GM19324 (cell line): Measurements from ENCODE around the gene TMEM164.

ENCODE experiments used
- ATAC-seq: cut with Tn5 transposase; IDR thresholded peaks from one replicate; pipeline ENCODE4 v1.9.1; 2021; ENCODE audit warnings: mild to moderate bottlenecking, moderate library complexity; ENCODE audit not compliant: unreplicated experiment, low FRiP score

Gene TMEM164

DNA sequence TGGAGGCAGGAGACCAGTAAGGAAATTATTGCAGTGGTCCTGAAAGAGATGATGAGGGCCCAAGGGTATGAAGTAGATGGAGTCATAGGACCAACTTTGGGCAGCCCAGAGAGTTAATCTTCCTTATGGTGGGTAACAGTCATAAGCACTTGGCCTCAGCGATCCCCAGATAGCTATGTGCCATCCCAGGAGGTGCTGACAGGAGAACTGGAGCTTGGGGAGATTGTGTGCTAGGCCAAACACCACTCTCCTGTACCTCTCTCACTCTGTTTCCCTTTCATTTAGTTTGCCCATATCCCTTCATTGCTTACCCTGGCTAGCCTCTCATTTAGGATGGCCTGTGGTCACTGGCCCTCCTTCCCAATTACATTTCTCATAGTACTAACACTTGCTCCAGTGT, 60.0 kb downstream of the TMEM164 start:
- no peak for ATAC-seq

DNA sequence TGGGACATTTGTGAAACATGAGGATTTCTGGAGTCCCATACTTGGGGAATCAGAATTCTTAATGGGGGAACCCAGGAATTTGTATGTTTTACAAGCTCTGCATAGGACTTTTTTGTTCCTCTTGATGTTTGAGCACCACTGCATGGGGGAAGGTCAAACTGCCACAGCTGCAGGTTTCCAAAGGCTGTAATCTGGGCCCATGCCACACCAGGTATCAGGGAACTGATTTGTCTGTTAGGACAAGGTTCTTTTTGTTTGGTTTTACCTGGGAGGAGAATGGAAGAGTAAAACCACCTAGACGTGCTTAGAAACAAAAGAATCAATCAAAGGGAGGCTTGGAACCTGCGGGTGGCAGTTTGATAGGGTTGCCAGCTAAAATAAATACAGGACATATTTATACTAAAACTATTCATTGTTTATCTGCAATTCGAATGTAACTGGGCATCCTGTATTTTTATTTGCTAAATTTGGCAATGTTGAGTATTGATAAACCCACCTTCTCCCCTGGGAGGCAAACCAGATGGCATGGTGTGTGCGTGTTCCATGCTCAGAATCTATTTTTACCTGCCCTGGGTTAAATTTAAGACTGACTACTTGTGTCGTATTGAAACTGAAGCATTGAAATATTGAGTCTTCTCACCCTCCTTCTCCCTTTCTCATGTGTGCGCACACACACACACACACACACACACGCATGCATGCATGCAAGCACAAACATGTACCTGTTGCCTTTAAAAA, 63.7 kb downstream of the TMEM164 start:
- no peak for ATAC-seq

DNA sequence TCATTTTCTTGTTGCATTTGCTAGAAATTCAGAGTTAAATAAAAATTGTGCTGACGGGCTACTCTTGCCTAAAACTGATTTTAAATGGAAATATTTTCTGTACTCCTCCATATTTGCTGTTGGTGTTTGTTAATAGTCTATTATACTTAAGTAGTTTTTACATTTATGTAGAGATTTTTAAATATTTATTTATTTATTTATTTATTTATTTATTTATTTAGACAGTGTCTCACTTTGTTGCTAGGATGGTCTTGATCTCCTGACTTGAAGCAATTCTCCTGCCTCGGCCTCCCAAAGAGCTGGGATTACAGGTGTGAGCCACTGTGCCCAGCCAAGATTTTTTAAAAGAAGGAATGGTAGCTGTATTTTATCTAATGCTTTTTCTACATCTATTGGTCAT, 68.1 kb downstream of the TMEM164 start:
- ATAC-seq: no peak

DNA sequence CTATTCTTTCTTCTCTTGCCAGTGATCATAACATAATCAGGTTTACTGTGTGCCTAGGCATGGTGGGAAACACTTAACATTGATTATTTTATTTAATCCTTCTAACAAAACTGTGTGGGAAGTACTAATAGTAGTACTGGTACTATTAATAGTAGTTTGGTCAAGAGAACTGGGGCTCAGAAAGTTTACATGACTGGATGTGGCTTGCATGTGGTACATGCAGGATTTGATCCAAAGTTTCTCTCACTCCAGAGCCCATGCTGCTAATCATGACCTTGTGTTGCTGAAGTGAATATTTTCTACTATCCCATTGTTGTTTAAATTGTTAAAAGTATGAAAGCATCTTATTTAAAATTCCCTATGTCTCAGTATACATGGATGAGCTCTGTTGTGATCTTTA, 78.4 kb downstream of the TMEM164 start:
- no peak for ATAC-seq

DNA sequence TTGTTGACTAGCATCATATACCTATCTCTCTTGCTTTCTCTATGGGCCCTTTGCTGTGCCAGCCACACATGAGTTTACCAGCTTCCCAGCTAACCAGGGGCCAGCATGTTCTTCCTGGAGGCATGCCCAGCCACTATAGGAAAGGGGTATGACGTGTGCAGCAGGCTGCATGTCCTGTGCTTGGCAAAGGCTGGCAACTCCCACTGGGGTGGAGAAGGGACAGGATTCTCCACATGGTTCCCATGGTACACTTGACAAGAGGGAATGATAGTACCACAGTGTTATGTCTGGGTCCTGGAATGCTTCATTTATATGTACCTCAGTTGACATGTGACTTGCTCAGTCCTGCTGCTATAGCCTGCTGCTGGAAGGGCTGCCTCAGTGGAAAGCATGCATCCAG, 78.8 kb downstream of the TMEM164 start:
- no peak for ATAC-seq

DNA sequence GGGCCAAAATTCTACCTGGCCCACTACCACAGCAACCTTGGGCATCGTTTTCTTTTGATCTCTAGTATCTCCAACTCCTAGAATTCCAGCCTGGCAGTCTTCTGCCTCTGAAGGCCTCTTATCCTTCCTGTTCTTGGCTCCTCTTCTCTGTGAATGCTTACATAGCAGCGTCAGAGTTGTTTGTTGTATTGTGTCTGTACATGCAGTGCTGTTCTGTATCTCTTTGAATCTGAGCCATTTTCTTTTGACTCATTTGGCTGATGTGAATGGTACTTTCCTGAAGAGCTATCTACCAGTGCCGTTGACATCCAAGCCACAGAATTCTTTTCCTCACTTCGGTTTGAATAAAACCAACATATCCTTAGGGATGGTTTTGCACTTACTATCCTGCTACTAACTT, 79.2 kb downstream of the TMEM164 start:
- no peak for ATAC-seq

DNA sequence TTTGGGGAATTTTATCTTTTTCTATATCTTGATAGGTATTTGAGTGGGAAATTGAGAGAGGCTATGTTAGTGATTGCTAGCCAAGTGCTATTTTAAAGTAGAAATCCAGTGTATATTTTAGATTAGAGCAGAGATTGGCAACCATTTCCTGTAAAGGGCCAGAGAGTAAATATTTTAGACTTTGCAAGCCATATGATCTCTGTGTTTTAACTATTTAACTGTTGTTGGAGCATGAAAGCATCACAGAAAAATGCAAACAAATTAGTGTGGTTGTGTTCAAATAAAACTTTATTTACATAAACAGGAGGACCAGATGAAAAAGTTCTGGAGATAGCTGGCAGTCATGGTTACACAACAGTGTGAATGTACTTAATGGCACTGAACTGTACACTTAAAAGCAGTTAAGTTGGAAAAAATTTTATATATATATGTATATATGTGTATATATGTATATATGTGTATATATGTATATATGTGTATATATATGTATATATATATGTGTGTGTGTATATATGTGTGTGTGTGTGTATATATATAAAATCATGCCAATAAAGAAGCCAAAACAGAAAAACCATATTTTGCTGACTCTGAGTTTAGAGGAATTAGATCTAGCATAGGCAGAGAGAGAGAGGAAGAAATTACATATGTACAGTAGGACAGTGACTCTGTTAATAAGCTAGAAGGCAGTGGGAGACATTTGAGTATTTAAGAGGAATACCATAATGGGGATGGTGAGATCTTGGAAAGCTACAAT, 83.4 kb downstream of the TMEM164 start:
- ATAC-seq: no peak

DNA sequence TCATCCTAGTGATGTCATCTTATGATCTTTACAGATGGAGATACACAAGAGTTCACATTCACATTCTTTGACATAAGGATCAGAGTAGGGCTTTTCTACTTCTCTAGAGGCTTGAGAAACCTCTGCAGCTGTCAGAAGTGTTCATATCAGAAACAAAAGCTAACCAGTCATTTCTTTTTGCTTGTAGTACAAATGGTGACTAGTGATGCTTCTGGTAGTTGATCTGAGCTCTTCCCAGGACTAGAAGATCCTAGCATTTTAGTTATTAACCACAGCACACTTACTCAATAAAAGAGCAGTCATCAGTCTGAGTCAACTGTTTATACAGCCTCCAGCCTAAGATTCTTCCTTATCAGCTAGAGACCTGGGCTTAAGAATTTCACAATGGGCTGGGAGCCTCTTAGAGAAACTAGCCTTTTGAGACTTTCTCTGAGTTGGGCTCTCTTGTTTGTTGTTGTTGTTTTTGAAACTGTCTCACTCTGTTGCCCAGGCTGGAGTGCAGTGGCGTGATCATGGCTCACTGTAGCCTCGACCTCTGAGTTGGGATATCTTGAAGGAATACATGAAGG, 84.1 kb downstream of the TMEM164 start:
- ATAC-seq: no peak

DNA sequence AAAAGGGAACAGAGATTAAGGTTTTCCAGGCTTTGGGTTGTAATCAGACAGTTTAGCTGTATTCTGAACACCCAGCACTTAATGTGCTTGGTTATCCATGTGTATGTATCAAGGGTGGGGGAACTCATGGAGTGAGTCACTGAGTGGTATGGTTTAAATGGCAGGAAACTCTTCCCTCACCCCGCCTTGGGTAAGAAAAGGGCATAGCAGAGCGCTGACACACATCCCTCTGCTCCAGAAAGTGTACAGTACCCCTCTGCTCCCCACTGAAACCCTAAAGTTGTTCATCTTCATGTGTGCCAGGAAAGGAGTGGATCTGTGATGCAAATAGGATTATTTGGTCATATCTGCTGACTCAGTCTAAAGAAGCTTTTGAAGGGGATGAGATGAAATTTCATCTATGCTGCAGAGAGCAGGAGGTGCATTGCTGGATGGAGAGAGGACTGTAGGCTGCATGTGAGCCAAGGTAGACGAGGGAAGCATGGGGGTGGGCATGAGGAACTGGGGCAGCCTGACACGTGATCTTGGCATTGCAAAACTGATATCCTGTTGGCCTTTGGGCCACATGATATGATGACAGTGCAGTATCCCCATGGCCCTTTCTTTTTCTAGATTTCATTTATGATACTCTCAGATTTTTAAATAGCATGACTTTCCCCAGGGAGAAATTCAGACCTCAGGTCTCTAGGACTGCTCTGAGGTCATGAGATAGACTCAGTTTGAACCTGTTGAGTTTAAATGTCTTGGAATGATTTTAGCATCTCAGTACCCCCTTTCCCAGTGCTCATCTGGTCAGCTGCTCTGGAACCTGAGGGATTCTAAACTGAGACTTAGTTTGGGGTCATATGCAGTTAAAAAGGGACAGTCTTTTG, 84.8 kb downstream of the TMEM164 start:
- ATAC-seq: no peak

DNA sequence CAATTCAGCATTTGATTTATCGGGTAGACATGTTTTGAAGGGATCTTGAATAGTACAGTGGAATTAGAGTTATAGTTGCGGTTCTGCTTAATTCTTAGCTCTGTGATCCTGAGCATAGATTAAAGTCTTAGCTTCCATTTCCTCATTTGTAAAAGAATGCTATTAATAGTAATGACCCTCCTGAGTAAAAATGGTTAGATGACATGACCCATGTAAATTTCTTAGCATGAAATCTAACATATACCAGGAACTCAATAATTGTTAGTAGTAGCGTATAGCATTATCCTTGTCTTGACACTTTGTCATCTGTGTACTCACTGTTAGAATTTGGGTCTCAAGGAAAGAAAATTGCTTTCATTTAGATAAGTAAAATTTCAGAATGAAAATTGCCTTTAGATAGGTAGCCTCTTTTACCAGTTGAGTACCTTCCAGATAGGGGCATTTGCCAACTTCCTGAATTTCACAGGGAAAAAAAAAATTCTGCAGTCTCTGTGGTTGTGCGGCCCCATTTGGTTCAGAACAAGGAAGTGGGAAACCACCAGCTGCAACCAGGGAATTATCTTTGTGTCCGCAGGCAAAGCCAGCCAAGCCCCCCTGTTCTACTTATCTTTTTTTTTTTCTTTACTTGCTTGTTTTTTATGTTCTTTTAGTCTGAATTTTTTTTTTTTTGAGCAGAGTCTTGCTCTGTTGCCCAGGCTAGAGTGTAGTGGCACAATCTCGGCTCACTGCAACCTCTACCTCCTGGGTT, 86.9 kb downstream of the TMEM164 start:
- no peak for ATAC-seq

DNA sequence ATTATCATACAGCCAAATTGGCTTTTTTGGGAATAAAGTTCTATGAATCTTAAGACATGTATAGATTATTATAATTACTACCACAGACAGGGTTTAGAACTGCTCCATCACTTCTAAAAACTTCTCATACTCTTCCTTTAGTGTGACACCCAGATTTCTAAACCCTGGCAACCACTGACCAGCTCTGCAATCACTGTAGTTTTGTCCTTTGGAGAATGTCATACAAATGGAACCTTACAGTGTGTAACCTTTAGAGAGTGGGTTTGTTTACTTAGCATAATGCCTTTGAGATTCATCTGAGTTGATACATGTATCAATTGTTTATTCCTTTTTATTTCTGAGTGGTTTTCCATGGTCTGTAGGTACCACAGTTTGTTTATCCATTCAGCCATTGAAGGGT, 95.0 kb downstream of the TMEM164 start:
- no peak for ATAC-seq

DNA sequence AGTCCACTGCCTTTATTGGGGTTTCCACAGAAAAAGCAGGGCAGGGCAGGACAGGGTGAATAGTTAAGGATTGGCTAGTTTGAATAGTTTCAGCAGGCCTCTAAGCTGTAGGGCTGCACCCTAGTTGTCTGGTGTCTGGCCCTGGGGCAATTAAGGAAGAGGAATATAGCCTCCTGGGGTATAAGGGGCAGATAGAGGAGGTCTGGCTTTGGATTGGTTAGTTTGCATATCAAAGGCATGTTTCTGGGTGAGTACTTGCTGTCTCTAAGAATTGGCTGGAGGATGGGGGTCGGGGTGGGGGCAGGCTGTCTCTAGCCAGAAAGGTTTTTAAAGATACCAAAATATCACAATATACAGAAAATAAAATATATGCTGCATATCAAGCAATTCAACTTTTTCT, 100.4 kb downstream of the TMEM164 start:
- ATAC-seq: no peak

DNA sequence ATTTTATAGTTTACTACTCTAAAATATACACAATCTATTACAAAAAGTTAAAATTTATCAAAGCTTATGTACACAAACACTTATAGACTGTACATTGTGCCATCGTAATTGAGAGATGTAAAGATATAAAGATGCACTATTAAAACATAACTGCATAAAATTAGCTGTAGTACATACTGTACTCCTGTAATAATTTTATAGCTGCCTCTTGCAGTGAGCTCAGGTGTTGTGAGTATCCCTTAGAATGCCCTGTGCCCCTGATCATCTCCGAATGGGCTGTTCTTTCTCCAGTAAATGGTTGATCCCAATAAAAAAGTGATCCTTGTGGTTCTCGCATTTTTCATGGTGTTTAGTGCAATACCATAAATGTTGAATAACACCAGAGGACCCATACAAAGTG, 101.2 kb downstream of the TMEM164 start:
- ATAC-seq: no peak

DNA sequence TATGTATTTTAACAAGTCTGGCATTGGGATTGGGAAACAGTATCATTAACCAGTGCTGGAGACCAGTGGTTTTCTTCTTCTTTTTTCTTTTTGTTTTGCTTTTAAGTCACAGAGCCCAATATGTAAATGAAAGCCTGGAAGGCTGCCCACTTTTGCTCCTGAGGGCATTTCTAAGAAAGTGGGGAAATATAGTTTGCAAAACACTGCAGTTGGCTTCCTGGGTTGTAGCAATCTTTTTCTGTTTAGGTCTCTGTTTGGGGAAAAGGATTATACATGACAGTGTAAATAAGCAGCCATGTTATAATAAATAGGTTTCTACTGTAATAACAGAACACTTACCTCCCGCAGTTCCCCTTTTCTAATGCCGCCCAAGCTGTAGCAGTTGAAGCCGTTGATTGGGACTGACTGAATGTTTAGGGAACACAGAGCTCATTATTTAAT, 105.5 kb downstream of the TMEM164 start:
- ATAC-seq: no peak

DNA sequence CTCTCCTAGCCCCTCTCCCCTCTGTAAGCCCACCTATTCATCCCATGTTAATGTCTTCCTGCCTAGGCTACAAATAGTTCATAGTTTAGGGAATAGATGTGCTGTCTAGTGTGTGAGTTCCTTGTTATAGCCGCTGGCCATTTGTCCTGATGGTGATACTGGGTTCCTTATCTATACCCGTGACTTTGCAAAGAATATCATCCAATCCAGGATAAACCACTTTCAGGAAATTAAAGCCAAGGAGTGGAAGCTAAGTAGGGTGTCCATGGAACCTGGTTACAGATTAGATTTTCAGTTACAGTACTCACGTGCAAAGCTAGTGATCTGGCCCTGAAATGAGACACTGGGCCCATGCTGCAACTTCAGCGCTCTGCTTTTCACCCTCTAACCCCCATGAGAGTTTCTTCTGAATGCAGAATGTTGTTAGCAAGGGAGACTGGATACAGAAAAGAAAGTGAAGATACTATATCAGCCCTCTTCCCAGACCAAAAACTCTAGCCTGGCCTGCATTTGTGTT, 111.4 kb downstream of the TMEM164 start:
- ATAC-seq: no peak

DNA sequence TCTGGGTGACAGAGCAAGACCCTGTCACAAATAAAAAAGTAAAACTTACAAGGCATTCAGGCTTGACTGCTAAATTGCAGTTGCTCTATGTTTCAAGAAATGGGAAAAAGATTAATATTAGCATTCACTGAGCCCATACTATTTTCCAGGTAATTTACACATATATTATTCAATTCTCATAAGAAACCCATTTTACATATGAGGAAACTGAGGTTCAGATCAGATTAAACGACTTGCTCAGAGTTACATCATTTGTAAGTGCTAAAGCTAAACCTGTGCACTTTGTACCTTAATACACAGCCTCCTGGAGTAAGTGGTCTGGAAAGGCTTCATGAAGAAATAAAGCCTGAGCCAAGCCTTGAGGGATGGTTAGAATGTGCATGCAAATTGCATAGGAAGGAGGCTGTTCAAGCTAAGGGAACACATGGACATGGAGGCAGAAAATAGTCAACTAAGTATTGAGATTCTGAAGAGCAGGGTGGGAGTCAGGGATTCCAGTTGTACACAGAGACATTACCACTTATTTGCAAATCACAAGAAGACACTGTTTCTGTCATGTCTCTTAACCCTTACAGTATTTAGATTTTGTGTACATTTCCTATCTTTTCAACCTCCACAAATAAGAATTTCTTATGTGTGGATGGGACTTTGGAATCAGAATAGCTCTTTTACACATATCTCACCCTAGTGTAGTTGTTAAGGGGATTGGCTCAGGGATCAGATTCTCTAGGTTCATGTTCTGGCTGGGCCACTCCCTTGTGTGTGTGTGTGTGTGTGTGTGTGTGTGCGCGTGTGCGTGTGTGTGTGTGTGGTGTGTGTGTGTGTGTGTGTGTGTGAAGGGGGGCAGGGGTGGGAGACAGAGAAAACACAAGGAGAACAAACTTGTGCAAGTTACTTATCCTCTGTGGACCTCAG, 113.4 kb downstream of the TMEM164 start:
- no peak for ATAC-seq

DNA sequence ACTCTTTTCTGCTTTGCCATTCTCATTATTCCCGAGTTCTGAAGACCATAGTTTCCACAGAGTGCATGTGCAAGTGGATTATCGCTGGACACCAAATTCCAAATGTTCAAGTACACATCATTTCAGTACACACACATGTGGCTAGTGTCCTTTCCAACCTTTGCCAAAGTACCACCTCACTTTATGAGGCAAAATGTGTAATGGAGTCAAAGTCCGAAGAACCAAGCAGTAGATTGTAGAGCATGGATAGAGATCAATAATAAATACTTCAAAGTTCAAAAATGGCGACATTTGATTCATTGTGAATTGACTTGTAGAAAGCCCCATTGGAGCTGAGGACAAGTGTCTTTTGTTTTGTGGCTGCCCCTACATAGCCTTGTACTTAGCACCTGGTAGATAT, 115.6 kb downstream of the TMEM164 start:
- no peak for ATAC-seq

DNA sequence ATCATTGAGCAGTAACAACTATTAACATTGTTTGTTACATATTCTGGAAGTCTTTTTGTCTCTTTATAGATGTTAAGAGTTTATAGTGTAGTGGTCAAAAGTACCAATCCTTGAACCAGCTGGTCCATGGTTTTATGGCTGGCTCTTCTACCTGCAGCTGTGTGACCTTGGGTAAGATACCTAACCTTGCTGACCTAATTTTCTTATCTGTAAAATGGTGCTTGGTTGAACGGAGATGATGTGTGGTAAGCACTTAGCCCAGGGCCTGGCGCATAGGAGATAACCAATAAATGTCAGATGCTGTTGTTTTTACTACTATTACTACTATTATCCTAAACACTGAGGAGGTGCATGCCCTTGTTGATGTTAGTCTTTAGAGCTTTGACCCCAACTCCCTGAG, 116.6 kb downstream of the TMEM164 start:
- no peak for ATAC-seq

DNA sequence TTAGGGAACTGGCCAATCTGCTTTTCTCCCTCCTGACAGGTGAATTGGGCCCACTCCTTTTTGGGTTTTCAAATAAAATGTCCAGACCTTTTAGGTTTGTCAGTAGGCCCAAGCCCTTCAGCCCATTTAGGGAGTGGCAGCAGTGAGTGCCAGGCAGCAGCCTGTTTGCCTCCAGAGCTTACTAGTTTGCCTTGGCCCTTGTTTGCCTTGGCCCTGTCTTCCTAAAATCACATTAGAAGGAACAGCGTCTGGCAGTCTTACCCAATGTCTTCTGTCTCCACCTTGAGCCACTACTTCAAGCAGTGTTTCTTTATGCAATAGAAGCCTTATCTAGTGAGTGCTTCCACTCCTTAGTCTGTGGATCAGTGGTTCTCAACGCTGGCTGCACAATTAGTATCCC, 117.1 kb downstream of the TMEM164 start:
- no peak for ATAC-seq
